Neuronal stem cell (in vitro differentiated cells): ENCODE measurements around the gene OSBPL1A.

Experiments used
- DNase-seq: peaks from one replicate; pipeline ENCODE4 v3.0.0-alpha.2; 2013; ENCODE audit warnings: low spot score
- H2AFZ ChIP-seq: one replicate; pipeline ENCODE4 v1.6.1; 2013; ENCODE audit warnings: mild to moderate bottlenecking, low read length, inconsistent platforms
- H2AK5ac ChIP-seq: 2 replicates; pipeline ENCODE4 v1.6.1; 2013; ENCODE audit warnings: low read depth, mild to moderate bottlenecking, inconsistent platforms, low read length, moderate library complexity, mixed read lengths
- H2BK120ac ChIP-seq: 2 replicates; pipeline ENCODE4 v1.6.1; 2013; ENCODE audit warnings: low read depth, mild to moderate bottlenecking, inconsistent platforms, low read length, moderate library complexity, mixed read lengths
- H2BK12ac ChIP-seq: one replicate; pipeline ENCODE4 v1.6.1; 2013; ENCODE audit warnings: low read length, inconsistent platforms
- H2BK15ac ChIP-seq: 2 replicates; pipeline ENCODE4 v1.6.1; 2013; ENCODE audit warnings: mild to moderate bottlenecking, low read length, inconsistent platforms, mixed read lengths
- H2BK5ac ChIP-seq: one replicate; pipeline ENCODE4 v1.6.1; 2013; ENCODE audit warnings: inconsistent platforms, mild to moderate bottlenecking, low read length, moderate library complexity
- H3K14ac ChIP-seq: one replicate; pipeline ENCODE4 v1.6.1; 2013; ENCODE audit warnings: low read length, inconsistent platforms
- H3K18ac ChIP-seq: 2 replicates; pipeline ENCODE4 v1.6.1; 2013; ENCODE audit warnings: low read length, inconsistent platforms
- H3K23ac ChIP-seq: 2 replicates; pipeline ENCODE4 v1.6.1; 2013; ENCODE audit warnings: low read depth, mild to moderate bottlenecking, mixed read lengths, low read length, inconsistent platforms; ENCODE audit not compliant: poor library complexity
- H3K27ac ChIP-seq: replicated peaks from 3 replicates; pipeline ENCODE4 v1.5.1; 2013; ENCODE audit warnings: low read length, inconsistent platforms
- H3K27me3 ChIP-seq, 3 experiments: 2 replicates each; pipeline ENCODE4 v1.6.1; 2013; ENCODE audit warnings: low read length in 3 of 3, mild to moderate bottlenecking in 2 of 3, inconsistent platforms in 1 of 3, low read depth in 1 of 3, mixed read lengths in 1 of 3, moderate library complexity in 1 of 3; ENCODE audit not compliant: control insufficient read depth in 3 of 3, insufficient read depth in 3 of 3
- H3K36me3 ChIP-seq, 2 donors: replicated peaks in 1 of 2; 2 replicates each; pipeline ENCODE4 v1.6.1; 2013; ENCODE audit warnings: low read length in 2 of 2; ENCODE audit not compliant: control insufficient read depth in 2 of 2, insufficient read depth in 2 of 2
- H3K4ac ChIP-seq: 2 replicates; pipeline ENCODE4 v1.6.1; 2013; ENCODE audit warnings: inconsistent platforms, mild to moderate bottlenecking, low read length, moderate library complexity
- H3K4me1 ChIP-seq, 2 donors: 1 replicate in 1 of 2; 2 replicates in 1 of 2; pipeline ENCODE4 v1.6.1; 2013; ENCODE audit warnings: low read length in 2 of 2, low read depth in 1 of 2; ENCODE audit not compliant: control insufficient read depth in 2 of 2, insufficient read depth in 1 of 2
- H3K4me2 ChIP-seq: one replicate; pipeline ENCODE4 v1.6.1; 2013; ENCODE audit warnings: mild to moderate bottlenecking, low read length, inconsistent platforms; ENCODE audit not compliant: insufficient read depth, poor library complexity, severe bottlenecking
- H3K4me3 ChIP-seq, 2 donors: 2 replicates each; pipeline ENCODE4 v1.5.1; 2013; ENCODE audit warnings: low read length in 2 of 2, mild to moderate bottlenecking in 2 of 2, inconsistent platforms in 1 of 2, moderate library complexity in 1 of 2
- H3K79me1 ChIP-seq: one replicate; pipeline ENCODE4 v1.6.1; 2013; ENCODE audit warnings: low read depth, mild to moderate bottlenecking, inconsistent platforms, low read length, moderate library complexity
- H3K9ac ChIP-seq: one replicate; pipeline ENCODE4 v1.6.1; 2013; ENCODE audit warnings: mild to moderate bottlenecking, low read depth, low read length, inconsistent platforms; ENCODE audit not compliant: poor library complexity
- H3K9me3 ChIP-seq, 2 donors: replicated peaks in 1 of 2; 2 replicates each; pipeline versions ENCODE3 to v1.6.1; 2013; ENCODE audit warnings: low read length in 2 of 2, mild to moderate bottlenecking in 2 of 2, inconsistent platforms in 1 of 2, low read depth in 1 of 2, mixed read lengths in 1 of 2, moderate library complexity in 1 of 2; ENCODE audit not compliant: control insufficient read depth in 2 of 2, insufficient read depth in 1 of 2
- H4K8ac ChIP-seq: one replicate; pipeline ENCODE4 v1.6.1; 2013; ENCODE audit warnings: low read depth, mild to moderate bottlenecking, inconsistent platforms, low read length, moderate library complexity
- H4K91ac ChIP-seq: one replicate; pipeline ENCODE4 v1.6.1; 2013; ENCODE audit warnings: low read length, low read depth, mild to moderate bottlenecking, inconsistent platforms; ENCODE audit not compliant: poor library complexity
- WGBS, 2 donors: extraction: QIAGEN DNeasy Blood & Tissue Kit; methylation state at CpG; one replicate each; pipeline ENCODE4 v1.1.7; 2013; ENCODE audit warnings: missing lambda C conversion rate in 2 of 2, mixed read lengths in 1 of 2; ENCODE audit not compliant: insufficient read length in 2 of 2, insufficient replicate concordance in 1 of 2; ENCODE audit errors: extremely low coverage in 2 of 2; 5-methylcytosine and 5-hydroxymethylcytosine counted together

Gene OSBPL1A

GRCh38 chr18:24395049-24395795 lies 2.4 kb downstream of the OSBPL1A start:
- H2BK15ac ChIP-seq: no peak overlapping the region
- H4K91ac ChIP-seq: no peak overlapping the region
- no peaks in the 10 kb centered on the region for H3K9me3 ChIP-seq
- H3K79me1 ChIP-seq: peaks cover 8% of the 10 kb centered on the region
- no peak overlapping the region for H2BK120ac ChIP-seq
- H3K14ac ChIP-seq: no peak overlapping the region
- no peak overlapping the region for H3K18ac ChIP-seq
- no peak overlapping the region for H3K9ac ChIP-seq
- no peaks in the 10 kb centered on the region for H3K27me3 ChIP-seq
- peaks cover 2 to 21% of the 10 kb centered on the region in 2 donors for H3K36me3 ChIP-seq
- H3K27ac ChIP-seq: no peak overlapping the region
- DNase-seq: no peak
- H3K4me3 ChIP-seq: no peak overlapping the region
- no peak overlapping the region for H3K4me2 ChIP-seq
- H4K8ac ChIP-seq: no peak overlapping the region
- H2AK5ac ChIP-seq: no peak overlapping the region
- H3K23ac ChIP-seq: no peak overlapping the region
- no peak overlapping the region for H2AFZ ChIP-seq
- no CpG with 5 or more reads among the region's 11 CpGs for WGBS, 2 donors
- H3K4ac ChIP-seq: no peak overlapping the region
- peaks cover 0 to 4% of the 10 kb centered on the region in 2 donors for H3K4me1 ChIP-seq
- no peak overlapping the region for H2BK5ac ChIP-seq
- no peak overlapping the region for H2BK12ac ChIP-seq

- no peak overlapping the region for H4K8ac ChIP-seq
- no peak overlapping the region for H3K14ac ChIP-seq
- no peak overlapping the region for H2AFZ ChIP-seq
- no CpG with 5 or more reads among the region's 3 CpGs for WGBS, 2 donors
- no peak overlapping the region for H2BK15ac ChIP-seq
- no peak overlapping the region for H3K4me2 ChIP-seq
- no peak overlapping the region for H3K4ac ChIP-seq
- no peak overlapping the region for H3K27ac ChIP-seq
- no peak overlapping the region for H2BK5ac ChIP-seq
- H2BK120ac ChIP-seq: no peak overlapping the region
- no peak overlapping the region for H3K23ac ChIP-seq
- no peaks in the 10 kb centered on the region for H3K4me1 ChIP-seq
- H2BK12ac ChIP-seq: no peak overlapping the region
- no peaks in the 10 kb centered on the region for H3K9me3 ChIP-seq
- H4K91ac ChIP-seq: no peak overlapping the region
- no peak overlapping the region for H2AK5ac ChIP-seq
- no peak overlapping the region for H3K9ac ChIP-seq
- H3K79me1 ChIP-seq: peaks cover 10% of the 10 kb centered on the region
- peaks cover 2 to 27% of the 10 kb centered on the region in 2 donors for H3K36me3 ChIP-seq
- no peaks in the 10 kb centered on the region for H3K27me3 ChIP-seq
- H3K4me3 ChIP-seq: no peak overlapping the region
- no peak overlapping the region for H3K18ac ChIP-seq
- DNase-seq: no peak
Observed at GRCh38 chr18:24388957-24389356, 8.7 kb downstream of the OSBPL1A start.

DNA sequence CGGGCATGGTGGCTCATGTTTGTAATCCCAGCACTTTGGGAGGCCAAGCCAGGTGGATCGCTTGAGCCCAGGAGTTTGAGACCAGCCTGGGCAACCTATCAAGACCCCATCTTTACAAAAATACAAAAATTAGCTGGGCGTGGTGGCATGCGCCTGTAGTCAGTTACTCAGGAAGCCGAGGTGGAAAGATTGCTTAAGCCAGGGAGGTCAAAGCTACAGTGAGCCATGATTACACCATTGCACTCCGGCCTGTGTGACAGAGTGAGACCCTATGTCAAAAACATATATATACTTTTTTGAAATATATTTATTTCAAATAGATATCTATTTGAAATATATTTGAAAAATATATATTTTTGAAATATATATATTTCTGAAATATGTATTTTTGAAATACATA lies 10.9 kb downstream of the OSBPL1A start:
- no peak overlapping the region for H2BK12ac ChIP-seq
- H4K91ac ChIP-seq: no peak overlapping the region
- no peak overlapping the region for H3K23ac ChIP-seq
- no peak overlapping the region for H2BK120ac ChIP-seq
- H3K4me1 ChIP-seq: no peaks in the 10 kb centered on the region
- H3K4ac ChIP-seq: no peak overlapping the region
- H2AFZ ChIP-seq: no peak overlapping the region
- peaks cover 0 to 4% of the 10 kb centered on the region in 2 donors for H3K9me3 ChIP-seq
- H2BK5ac ChIP-seq: no peak overlapping the region
- no peak overlapping the region for H2BK15ac ChIP-seq
- no peak overlapping the region for H3K4me2 ChIP-seq
- H3K27ac ChIP-seq: no peak overlapping the region
- no peak overlapping the region for H3K9ac ChIP-seq
- no peak overlapping the region for H4K8ac ChIP-seq
- no peaks in the 10 kb centered on the region for H3K27me3 ChIP-seq
- no peak for DNase-seq
- peaks cover 2 to 25% of the 10 kb centered on the region in 2 donors for H3K36me3 ChIP-seq
- H3K4me3 ChIP-seq: no peak overlapping the region
- H3K79me1 ChIP-seq: peaks cover 7% of the 10 kb centered on the region
- WGBS, 2 donors: no CpG with 5 or more reads among the region's 6 CpGs
- no peak overlapping the region for H3K18ac ChIP-seq
- H3K14ac ChIP-seq: no peak overlapping the region
- no peak overlapping the region for H2AK5ac ChIP-seq

- no peak overlapping the region for H4K8ac ChIP-seq
- no peak overlapping the region for H2AFZ ChIP-seq
- DNase-seq: no peak
- no CpG with 5 or more reads among the region's 1 CpG for WGBS, 2 donors
- H3K9me3 ChIP-seq: peaks cover 0 to 4% of the 10 kb centered on the region in 2 donors
- no peak overlapping the region for H3K9ac ChIP-seq
- no peak overlapping the region for H3K18ac ChIP-seq
- peaks cover 0 to 37% of the 10 kb centered on the region in 2 donors for H3K36me3 ChIP-seq
- no peaks in the 10 kb centered on the region for H3K79me1 ChIP-seq
- no peak overlapping the region for H3K4me3 ChIP-seq
- H2BK15ac ChIP-seq: no peak overlapping the region
- peaks cover 0 to 4% of the 10 kb centered on the region in 2 donors for H3K4me1 ChIP-seq
- no peak overlapping the region for H2BK12ac ChIP-seq
- no peak overlapping the region for H3K4me2 ChIP-seq
- no peak overlapping the region for H2BK120ac ChIP-seq
- no peaks in the 10 kb centered on the region for H3K27me3 ChIP-seq
- no peak overlapping the region for H3K27ac ChIP-seq
- no peak overlapping the region for H2BK5ac ChIP-seq
- no peak overlapping the region for H3K14ac ChIP-seq
- H3K4ac ChIP-seq: no peak overlapping the region
- H4K91ac ChIP-seq: no peak overlapping the region
- H2AK5ac ChIP-seq: no peak overlapping the region
- H3K23ac ChIP-seq: no peak overlapping the region
Observed at GRCh38 chr18:24381126-24381525, 16.5 kb downstream of the OSBPL1A start.
